ENCODE results near the gene ERG.

GRCh38 chr21:38439957-38440356 is 58.3 kb downstream of the ERG start:
- TF ChIP-seq CTCF (IDR thresholded peaks at IDR 0.05) (no peak), POLR2A (IDR thresholded peaks at IDR 0.05) (no peak)
